Neural progenitor cell (in vitro differentiated cells): ENCODE data around the gene TNNI2. TPM values are rescaled to one million over a fixed set of nuclear protein-coding genes. Genes with fewer than 3 reads are reported as not detected.
"Not testable (repeated sequence)": the region's sequence is repeated elsewhere in the genome, so short reads cannot be mapped to it uniquely, and the experiment has no call there.

Source experiments
- DNase-seq: peaks from one replicate; pipeline ENCODE4 v3.0.0-alpha.2; 2016; ENCODE audit warnings: low spot score
- H2AFZ ChIP-seq: fragments of 200-600 bp; sonication (generic); replicated peaks from 2 replicates; pipeline ENCODE4 v1.6.1; 2016; ENCODE audit warnings: antibody characterized with exemption
- H3F3A ChIP-seq: fragments of 200-600 bp; sonication (generic); 2 replicates; pipeline ENCODE4 v1.6.1; 2016; ENCODE audit warnings: antibody characterized with exemption, low read depth
- H3K27ac ChIP-seq: fragments of 200-600 bp; sonication (generic); 2 replicates; pipeline ENCODE4 v1.5.1; 2016; ENCODE audit warnings: mild to moderate bottlenecking
- H3K27me3 ChIP-seq: fragments of 200-600 bp; sonication (generic); 2 replicates; pipeline ENCODE4 v1.6.1; 2016; ENCODE audit warnings: mild to moderate bottlenecking, moderate library complexity
- H3K36me3 ChIP-seq: fragments of 200-600 bp; sonication (generic); 2 replicates; pipeline ENCODE4 v1.5.1; 2016
- H3K4me1 ChIP-seq: fragments of 200-600 bp; sonication (generic); 2 replicates; pipeline ENCODE4 v1.6.1; 2016; ENCODE audit warnings: mixed run types
- H3K4me2 ChIP-seq: fragments of 200-600 bp; sonication (generic); 2 replicates; pipeline ENCODE4 v1.6.1; 2016
- H3K4me3 ChIP-seq: fragments of 200-600 bp; sonication (generic); 2 replicates; pipeline ENCODE4 v1.5.1; 2016
- H3K79me2 ChIP-seq: fragments of 200-600 bp; sonication (generic); 2 replicates; pipeline ENCODE4 v1.6.1; 2016; ENCODE audit warnings: low read depth
- H3K9ac ChIP-seq: fragments of 200-600 bp; sonication (generic); 2 replicates; pipeline ENCODE4 v1.6.1; 2016
- H3K9me3 ChIP-seq: fragments of 200-600 bp; sonication (generic); 2 replicates; pipeline ENCODE4 v1.5.1; 2016; ENCODE audit warnings: low read depth
- H4K20me1 ChIP-seq: fragments of 200-600 bp; sonication (generic); 2 replicates; pipeline ENCODE4 v1.6.1; 2016; ENCODE audit warnings: low read depth
- H3K27ac Mint-ChIP-seq: 3 replicates; pipeline ENCODE4 v1.8.0; 2021; ENCODE audit warnings: mixed read lengths
- H3K27me3 Mint-ChIP-seq: 2 replicates; pipeline ENCODE4 v1.8.0; 2022; ENCODE audit warnings: low read depth, mild to moderate bottlenecking, inconsistent platforms, moderate library complexity, mixed read lengths; ENCODE audit not compliant: insufficient read depth
- H3K36me3 Mint-ChIP-seq: 3 replicates; pipeline ENCODE4 v1.8.0; 2021; ENCODE audit warnings: mixed read lengths
- H3K4me1 Mint-ChIP-seq: 3 replicates; pipeline ENCODE4 v1.8.0; 2021; ENCODE audit warnings: mixed read lengths
- H3K4me3 Mint-ChIP-seq: 3 replicates; pipeline ENCODE4 v1.8.0; 2021; ENCODE audit warnings: mild to moderate bottlenecking, moderate library complexity, mixed read lengths
- H3K9me3 Mint-ChIP-seq: 3 replicates; pipeline ENCODE4 v1.8.0; 2020; ENCODE audit warnings: mixed read lengths
- CTCF ChIP-seq: fragments of 200-600 bp; sonication (generic); IDR thresholded peaks from 2 replicates; pipeline ENCODE4 v1.5.1; 2017; ENCODE audit warnings: antibody characterized with exemption, mild to moderate bottlenecking
- EZH2 ChIP-seq: fragments of 200-600 bp; sonication (generic); IDR thresholded peaks from 2 replicates; pipeline ENCODE4 v1.6.1; 2017; ENCODE audit warnings: antibody characterized with exemption, mild to moderate bottlenecking, moderate library complexity
- EZH2phosphoT487 ChIP-seq: fragments of 200-600 bp; sonication (generic); IDR thresholded peaks from 2 replicates; pipeline ENCODE4 v1.6.1; 2017; ENCODE audit warnings: antibody characterized with exemption
- total RNA-seq: library from RNA; depleted of rRNA; stranded (reverse); fragments of >200 nt; gene quantifications from 2 replicates; pipeline ENCODE4 v1.2.3, GENCODE V29; 2015; ENCODE audit warnings: low replicate concordance

Gene TNNI2
- total RNA-seq, 1 donor from 2014 or later, result 2.6 TPM

GRCh38 chr11:1803246-1803645 is 35.5 kb upstream of the TNNI2 start:
- Mint-ChIP-seq H3K9me3 (no peaks in the 10 kb centered on the region), H3K27ac (peak overlapping the region; percentile 81), H3K4me3 (no peak overlapping the region), H3K4me1 (no peaks in the 10 kb centered on the region), H3K36me3 (no peaks in the 10 kb centered on the region), H3K27me3 (peaks cover 5% of the 10 kb centered on the region)
- H3K4me3 ChIP-seq, result no peak overlapping the region
- H3K79me2 ChIP-seq, result no peaks in the 10 kb centered on the region
- no peak overlapping the region for H3K4me2 ChIP-seq
- H3K27me3 ChIP-seq, result no peaks in the 10 kb centered on the region
- H3K4me1 ChIP-seq, result no peaks in the 10 kb centered on the region
- H3K9ac ChIP-seq, result no peak overlapping the region
- DNase-seq, result no peak
- no peak for TF ChIP-seq CTCF
- no peak for TF ChIP-seq EZH2
- no peak for TF ChIP-seq EZH2phosphoT487
- no peak overlapping the region for H3K27ac ChIP-seq
- H3F3A ChIP-seq, result no peaks in the 10 kb centered on the region
- no peak overlapping the region for H2AFZ ChIP-seq
- no peaks in the 10 kb centered on the region for H4K20me1 ChIP-seq
- H3K36me3 ChIP-seq, result no peaks in the 10 kb centered on the region
- H3K9me3 ChIP-seq, result no peaks in the 10 kb centered on the region

DNA sequence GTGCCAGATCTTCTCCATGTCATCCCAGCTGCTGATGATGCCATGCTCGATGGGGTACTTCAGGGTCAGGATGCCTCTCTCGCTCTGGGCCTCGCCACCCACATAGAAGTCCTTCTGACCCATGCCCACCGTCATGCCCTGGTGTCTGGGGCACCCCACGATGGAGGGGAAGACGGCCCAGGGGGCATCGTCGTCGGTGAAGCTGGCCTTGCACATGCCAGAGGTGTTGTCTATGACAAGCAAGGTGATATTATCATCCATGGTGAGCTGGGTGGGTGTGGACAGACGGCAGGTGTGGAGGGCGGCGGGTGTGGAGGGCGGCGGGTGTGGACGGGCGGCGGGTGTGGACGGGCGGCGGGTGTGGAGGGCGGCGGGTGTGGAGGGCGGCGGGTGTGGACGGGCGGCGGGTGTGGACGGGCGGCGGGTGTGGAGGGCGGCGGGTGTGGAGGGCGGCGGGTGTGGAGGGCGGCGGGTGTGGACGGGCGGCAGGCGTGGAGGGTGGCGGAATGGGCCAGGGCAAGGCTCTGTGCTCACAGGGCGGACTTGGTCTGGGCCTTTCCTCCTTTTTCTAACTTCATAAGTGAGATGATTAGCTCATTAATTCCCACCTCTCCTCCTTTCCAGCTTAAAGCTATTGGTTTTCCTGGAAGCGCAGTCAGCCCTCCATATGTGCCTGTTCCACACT is 34.8 kb upstream of the TNNI2 start:
- not testable (repeated sequence) for H3K4me2 ChIP-seq, H3K36me3 Mint-ChIP-seq, H3F3A ChIP-seq, H2AFZ ChIP-seq, H3K4me1 ChIP-seq, H3K79me2 ChIP-seq, H3K36me3 ChIP-seq, H3K27ac ChIP-seq, H4K20me1 ChIP-seq, H3K9me3 Mint-ChIP-seq, H3K4me1 Mint-ChIP-seq, H3K9ac ChIP-seq, H3K27me3 ChIP-seq, DNase-seq, H3K27me3 Mint-ChIP-seq, H3K4me3 ChIP-seq, H3K4me3 Mint-ChIP-seq, H3K27ac Mint-ChIP-seq, H3K9me3 ChIP-seq

DNA sequence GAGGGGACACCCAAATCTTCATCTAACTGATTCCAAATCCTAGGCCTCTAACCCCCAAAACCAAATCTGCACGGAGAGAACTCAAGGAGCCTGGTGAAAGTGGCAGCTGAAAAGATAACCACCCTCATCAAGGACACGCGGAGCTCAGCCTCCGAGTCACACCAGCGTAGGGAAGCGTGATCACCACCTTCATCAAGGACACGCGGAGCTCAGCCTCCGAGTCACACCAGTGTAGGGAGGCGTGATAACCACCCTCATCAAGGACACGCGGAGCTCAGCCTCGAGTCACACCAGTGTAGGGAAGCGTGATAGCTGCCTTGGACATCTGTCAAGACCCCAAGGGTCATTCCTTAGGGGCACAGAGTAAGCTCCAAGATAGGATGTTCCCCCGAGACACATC is 33.3 kb upstream of the TNNI2 start:
- Mint-ChIP-seq H3K4me1 (no peaks in the 10 kb centered on the region), H3K27me3 (peaks cover 7% of the 10 kb centered on the region), H3K27ac (no peak overlapping the region), H3K9me3 (peaks cover 3% of the 10 kb centered on the region), H3K36me3 (no peaks in the 10 kb centered on the region), H3K4me3 (no peak overlapping the region)
- no peaks in the 10 kb centered on the region for H3K36me3 ChIP-seq
- no peak overlapping the region for H3K27ac ChIP-seq
- H3K4me3 ChIP-seq, result no peak overlapping the region
- H3K9ac ChIP-seq, result no peak overlapping the region
- no peak for DNase-seq
- no peaks in the 10 kb centered on the region for H3K9me3 ChIP-seq
- TF ChIP-seq EZH2phosphoT487 (no peak), CTCF (no peak), EZH2 (no peak)
- no peaks in the 10 kb centered on the region for H3K79me2 ChIP-seq
- no peak overlapping the region for H3K4me2 ChIP-seq
- H3F3A ChIP-seq, result no peaks in the 10 kb centered on the region
- H3K4me1 ChIP-seq, result no peaks in the 10 kb centered on the region
- H4K20me1 ChIP-seq, result no peaks in the 10 kb centered on the region
- no peaks in the 10 kb centered on the region for H3K27me3 ChIP-seq
- no peak overlapping the region for H2AFZ ChIP-seq

GRCh38 chr11:1807264-1807995 is 31.4 kb upstream of the TNNI2 start:
- Histone ChIP-seq H3K79me2 (no peaks in the 10 kb centered on the region), H3K4me2 (no peak overlapping the region), H3K27ac (no peak overlapping the region), H3K4me3 (no peak overlapping the region), H3F3A (no peaks in the 10 kb centered on the region), H3K9ac (no peak overlapping the region), H3K36me3 (no peaks in the 10 kb centered on the region), H3K9me3 (no peaks in the 10 kb centered on the region), H3K27me3 (no peaks in the 10 kb centered on the region), H4K20me1 (no peaks in the 10 kb centered on the region), H2AFZ (peak overlapping the region; percentile 42), H3K4me1 (no peaks in the 10 kb centered on the region)
- Mint-ChIP-seq H3K4me3 (no peak overlapping the region), H3K27me3 (peaks cover 9% of the 10 kb centered on the region), H3K36me3 (no peaks in the 10 kb centered on the region), H3K27ac (peak overlapping the region; percentile 85), H3K9me3 (peaks cover 3% of the 10 kb centered on the region), H3K4me1 (no peaks in the 10 kb centered on the region)
- TF ChIP-seq EZH2 (no peak), CTCF (peak; percentile 27)
- DNase-seq, result no peak
